GM12873 (cell line): ENCODE data around the gene BMPR2.

Experiments used
- CTCF ChIP-seq: IDR thresholded peaks from 2 replicates; pipeline ENCODE4 v1.5.1; 2012; ENCODE audit warnings: low read depth, mild to moderate bottlenecking, moderate library complexity, low read length, control low read depth; ENCODE audit not compliant: insufficient read depth; ENCODE audit errors: missing control alignments

The BMPR2 gene

GRCh38 chr2:202479090-202479489 is 103.0 kb downstream of the BMPR2 start:
- no peak for TF ChIP-seq CTCF

- TF ChIP-seq CTCF = no peak
Observed at GRCh38 chr2:202479610-202480009, 103.5 kb downstream of the BMPR2 start.

- TF ChIP-seq CTCF = no peak
Observed at GRCh38 chr2:202486351-202486750, 110.2 kb downstream of the BMPR2 start.

- TF ChIP-seq CTCF = no peak
Observed at GRCh38 chr2:202488671-202489070, 112.5 kb downstream of the BMPR2 start.

GRCh38 chr2:202490479-202490878 is 114.4 kb downstream of the BMPR2 start:
- TF ChIP-seq CTCF = no peak

- TF ChIP-seq CTCF = no peak
Observed at GRCh38 chr2:202491514-202491913, 115.4 kb downstream of the BMPR2 start.

GRCh38 chr2:202494300-202495229 is 118.4 kb downstream of the BMPR2 start:
- no peak for TF ChIP-seq CTCF
